ENCODE results near the gene CROT. TPM values are rescaled to one million over a fixed set of nuclear protein-coding genes. Genes with fewer than 3 reads are reported as not detected.
A peak's percentile ranks its signal among the peaks of the same experiment; 100 is the strongest.

The CROT gene
- total RNA-seq, 6 experiments from 2014 or later, result 13.1 to 16.5 (median 14.6) TPM

GRCh38 chr7:87356448-87356847 lies 11.0 kb downstream of the CROT start:
- H3K4me1 Mint-ChIP-seq (ENCODE audit: low read depth), result peaks cover 23% of the 10 kb centered on the region
- H3K27me3 Mint-ChIP-seq (ENCODE audit: insufficient read depth), result no peaks in the 10 kb centered on the region
- DNase-seq, result no peak
- no peak overlapping the region for H3K4me3 Mint-ChIP-seq
- no peak for TF ChIP-seq CTCF (IDR thresholded peaks at IDR 0.05)
- peaks cover 43% of the 10 kb centered on the region for H3K9me3 Mint-ChIP-seq
- H3K27ac Mint-ChIP-seq, result no peak overlapping the region
- H3K36me3 Mint-ChIP-seq (ENCODE audit: low read depth), result peaks cover 66% of the 10 kb centered on the region

- peaks cover 36% of the 10 kb centered on the region for H3K36me3 Mint-ChIP-seq (ENCODE audit: low read depth)
- peak overlapping the region; percentile 60 for H3K27ac Mint-ChIP-seq
- no peaks in the 10 kb centered on the region for H3K27me3 Mint-ChIP-seq (ENCODE audit: insufficient read depth)
- peak; percentile 43 for DNase-seq
- H3K4me3 Mint-ChIP-seq, result no peak overlapping the region
- H3K9me3 Mint-ChIP-seq, result peaks cover 30% of the 10 kb centered on the region
- no peak for TF ChIP-seq CTCF (IDR thresholded peaks at IDR 0.05)
- H3K4me1 Mint-ChIP-seq (ENCODE audit: low read depth), result peaks cover 29% of the 10 kb centered on the region
Measured at GRCh38 chr7:87359366-87359765, 13.9 kb downstream of the CROT start.

- Mint-ChIP-seq H3K9me3 (peaks cover 11% of the 10 kb centered on the region), H3K27me3 (ENCODE audit: insufficient read depth) (no peaks in the 10 kb centered on the region), H3K4me1 (ENCODE audit: low read depth) (peaks cover 25% of the 10 kb centered on the region), H3K27ac (no peak overlapping the region), H3K36me3 (ENCODE audit: low read depth) (peaks cover 17% of the 10 kb centered on the region), H3K4me3 (no peak overlapping the region)
- DNase-seq, result no peak
- TF ChIP-seq CTCF (IDR thresholded peaks at IDR 0.05), result no peak
Measured at GRCh38 chr7:87361320-87361719, 15.9 kb downstream of the CROT start.

GRCh38 chr7:87363342-87363741 lies 17.9 kb downstream of the CROT start:
- no peak for DNase-seq
- no peak for TF ChIP-seq CTCF (IDR thresholded peaks at IDR 0.05)
- Mint-ChIP-seq H3K4me3 (no peak overlapping the region), H3K27ac (no peak overlapping the region), H3K4me1 (ENCODE audit: low read depth) (peaks cover 23% of the 10 kb centered on the region), H3K9me3 (no peaks in the 10 kb centered on the region), H3K36me3 (ENCODE audit: low read depth) (no peaks in the 10 kb centered on the region), H3K27me3 (ENCODE audit: insufficient read depth) (no peaks in the 10 kb centered on the region)

GRCh38 chr7:87364246-87364645 lies 18.8 kb downstream of the CROT start:
- TF ChIP-seq CTCF (IDR thresholded peaks at IDR 0.05), result no peak
- H3K27ac Mint-ChIP-seq, result no peak overlapping the region
- DNase-seq, result no peak
- H3K4me1 Mint-ChIP-seq (ENCODE audit: low read depth), result peaks cover 15% of the 10 kb centered on the region
- H3K27me3 Mint-ChIP-seq (ENCODE audit: insufficient read depth), result no peaks in the 10 kb centered on the region
- no peaks in the 10 kb centered on the region for H3K9me3 Mint-ChIP-seq
- H3K36me3 Mint-ChIP-seq (ENCODE audit: low read depth), result no peaks in the 10 kb centered on the region
- H3K4me3 Mint-ChIP-seq, result no peak overlapping the region

GRCh38 chr7:87369216-87369615 lies 23.8 kb downstream of the CROT start:
- Mint-ChIP-seq H3K36me3 (ENCODE audit: low read depth) (peaks cover 7% of the 10 kb centered on the region), H3K4me3 (no peak overlapping the region), H3K4me1 (ENCODE audit: low read depth) (peaks cover 8% of the 10 kb centered on the region), H3K27me3 (ENCODE audit: insufficient read depth) (no peaks in the 10 kb centered on the region), H3K9me3 (no peaks in the 10 kb centered on the region), H3K27ac (no peak overlapping the region)
- DNase-seq, result no peak
- no peak for TF ChIP-seq CTCF (IDR thresholded peaks at IDR 0.05)

Data from HFFc6 (cell line).